Putamen (tissue), 1 donor: ENCODE data around the gene CYP19A1.

ENCODE experiments used
- DNase-seq: peaks from one replicate; pipeline ENCODE4 v3.0.0-alpha.2; 2016; ENCODE audit warnings: low spot score

Gene CYP19A1

GRCh38 chr15:51338496-51338895 is at the start of gene CYP19A1:
Gene CYP19A1, minus strand, starts transcription at chr15:51338596. Its CDS starts 95,684 bp downstream, at chr15:51242912.
- DNase-seq, result no peak

GRCh38 chr15:51387699-51388041 is 49.3 kb upstream of the CYP19A1 start:
- no peak for DNase-seq

- DNase-seq, result no peak
Observed at GRCh38 chr15:51386960-51387698, 48.7 kb upstream of the CYP19A1 start.

GRCh38 chr15:51386486-51386885 is 48.1 kb upstream of the CYP19A1 start:
- no peak for DNase-seq

- no peak for DNase-seq
Observed at GRCh38 chr15:51386029-51386428, 47.6 kb upstream of the CYP19A1 start.

GRCh38 chr15:51382787-51383186 is 44.4 kb upstream of the CYP19A1 start:
- no peak for DNase-seq

- peak; percentile 85 for DNase-seq
Observed at GRCh38 chr15:51380999-51381806, 42.8 kb upstream of the CYP19A1 start.

- no peak for DNase-seq
Observed at GRCh38 chr15:51379390-51379789, 41.0 kb upstream of the CYP19A1 start.

GRCh38 chr15:51378406-51378805 is 40.0 kb upstream of the CYP19A1 start:
- DNase-seq, result no peak

- peak; percentile 67 for DNase-seq
Observed at GRCh38 chr15:51377038-51377786, 38.8 kb upstream of the CYP19A1 start.

GRCh38 chr15:51375966-51376640 is 37.7 kb upstream of the CYP19A1 start:
- no peak for DNase-seq

GRCh38 chr15:51374131-51374530 is 35.7 kb upstream of the CYP19A1 start:
- DNase-seq, result peak; percentile 60

GRCh38 chr15:51371266-51371665 is 32.9 kb upstream of the CYP19A1 start:
- DNase-seq, result no peak

GRCh38 chr15:51369451-51369761 is 31.0 kb upstream of the CYP19A1 start:
- no peak for DNase-seq

- no peak for DNase-seq
Observed at GRCh38 chr15:51368751-51369450, 30.5 kb upstream of the CYP19A1 start.

GRCh38 chr15:51368307-51368706 is 29.9 kb upstream of the CYP19A1 start:
- no peak for DNase-seq

GRCh38 chr15:51367322-51367976 is 29.1 kb upstream of the CYP19A1 start:
- DNase-seq, result no peak

GRCh38 chr15:51366920-51367319 is 28.5 kb upstream of the CYP19A1 start:
- DNase-seq, result no peak

- DNase-seq, result no peak
Observed at GRCh38 chr15:51366071-51366470, 27.7 kb upstream of the CYP19A1 start.

GRCh38 chr15:51365417-51365816 is 27.0 kb upstream of the CYP19A1 start:
- DNase-seq, result no peak

GRCh38 chr15:51363383-51363782 is 25.0 kb upstream of the CYP19A1 start:
- no peak for DNase-seq
